NCI-H2196 treated with DMSO at 0.1 percent for 48 hours (cell line): Measurements from ENCODE around the gene MSLN.

Experiments
- DNase-seq: peaks from one replicate; lab custom pipeline; 2025; ENCODE audit not compliant: unreplicated experiment; lab: John Stamatoyannopoulos, UW

The MSLN gene

GRCh38 chr16:788399-789126 is 28.0 kb downstream of the MSLN start, which contains the start of gene CHTF18:
Gene CHTF18 (plus strand): TSS chr16:788620. CDS start chr16:788685, 65 bp downstream.
- peak; percentile 81 for DNase-seq

- DNase-seq, result no peak
Observed at GRCh38 chr16:789191-789850, 28.8 kb downstream of the MSLN start.

GRCh38 chr16:790086-790485 is 29.6 kb downstream of the MSLN start:
- no peak for DNase-seq

- DNase-seq, result no peak
Observed at GRCh38 chr16:791131-791530, 30.6 kb downstream of the MSLN start.

- DNase-seq, result no peak
Observed at GRCh38 chr16:792221-792995, 31.9 kb downstream of the MSLN start.

- no peak for DNase-seq
Observed at GRCh38 chr16:793414-793813, 32.9 kb downstream of the MSLN start.

GRCh38 chr16:794091-794822 is 33.7 kb downstream of the MSLN start:
- DNase-seq, result no peak

GRCh38 chr16:794853-795466 is 34.4 kb downstream of the MSLN start:
- DNase-seq, result no peak

- DNase-seq, result peak; percentile 49
Observed at GRCh38 chr16:795580-796229, 35.2 kb downstream of the MSLN start.

GRCh38 chr16:796296-797119 is 36.0 kb downstream of the MSLN start:
- DNase-seq, result no peak

- no peak for DNase-seq
Observed at GRCh38 chr16:797120-797420, 36.5 kb downstream of the MSLN start.

GRCh38 chr16:797686-798085 is 37.2 kb downstream of the MSLN start:
- no peak for DNase-seq

GRCh38 chr16:798666-799065 is 38.1 kb downstream of the MSLN start:
- DNase-seq, result no peak

GRCh38 chr16:799111-799947 is 38.8 kb downstream of the MSLN start:
- no peak for DNase-seq

- no peak for DNase-seq
Observed at GRCh38 chr16:799948-800833, 39.7 kb downstream of the MSLN start, which contains the start of gene GNG13. Gene GNG13 (minus strand): TSS chr16:800734. CDS start chr16:799077, 1,657 bp downstream.

- no peak for DNase-seq
Observed at GRCh38 chr16:800834-801511, 40.4 kb downstream of the MSLN start.
